ENCODE measurements around the gene EPB41L3.

EPB41L3 gene

DNA sequence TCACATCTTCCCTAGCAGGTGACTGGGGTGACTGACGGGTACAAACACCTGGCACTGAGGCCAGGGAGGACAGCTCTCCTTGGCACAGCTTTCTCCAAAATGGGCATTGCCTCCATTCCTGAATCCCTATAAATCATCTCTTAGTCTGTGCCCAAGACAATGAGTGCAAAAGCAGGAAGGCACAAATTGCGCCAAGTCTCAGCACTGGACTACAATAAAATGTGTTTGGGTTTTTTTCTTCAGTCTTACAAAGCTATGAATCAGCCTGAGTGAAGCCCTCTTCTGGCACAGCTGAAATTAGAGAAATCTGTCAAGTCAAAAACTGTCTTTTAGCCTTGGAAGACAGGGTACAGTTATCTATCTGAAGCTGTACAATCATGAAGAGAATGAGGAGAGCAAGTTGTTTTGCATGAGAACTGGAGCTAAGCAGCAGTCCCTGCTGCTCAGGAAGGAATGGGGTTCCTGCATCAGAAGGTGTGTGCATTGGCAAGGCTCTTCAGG, 90.8 kb downstream of the EPB41L3 start:
- DNase-seq (ENCODE audit: low read depth, low spot score) = no peak

DNA sequence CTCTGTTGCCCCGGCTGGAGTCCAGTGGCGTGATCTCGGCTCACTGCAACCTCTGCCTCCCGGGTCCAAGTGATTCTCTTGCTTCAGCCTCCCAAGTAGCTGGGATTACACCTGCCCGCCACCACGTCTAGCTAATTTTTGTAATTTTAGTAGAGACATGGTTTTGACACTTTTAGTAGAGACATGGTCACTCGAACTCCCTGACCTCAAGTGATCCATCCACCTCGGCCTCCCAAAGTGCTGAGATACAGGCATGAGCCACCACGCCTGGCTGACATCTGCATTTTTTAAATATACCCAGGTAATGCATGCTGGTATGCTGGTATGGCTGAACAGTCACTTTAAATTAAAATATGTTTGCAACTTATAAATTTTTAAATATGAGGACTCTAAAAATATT, 91.9 kb downstream of the EPB41L3 start:
- DNase-seq (ENCODE audit: low read depth, low spot score) = no peak

DNA sequence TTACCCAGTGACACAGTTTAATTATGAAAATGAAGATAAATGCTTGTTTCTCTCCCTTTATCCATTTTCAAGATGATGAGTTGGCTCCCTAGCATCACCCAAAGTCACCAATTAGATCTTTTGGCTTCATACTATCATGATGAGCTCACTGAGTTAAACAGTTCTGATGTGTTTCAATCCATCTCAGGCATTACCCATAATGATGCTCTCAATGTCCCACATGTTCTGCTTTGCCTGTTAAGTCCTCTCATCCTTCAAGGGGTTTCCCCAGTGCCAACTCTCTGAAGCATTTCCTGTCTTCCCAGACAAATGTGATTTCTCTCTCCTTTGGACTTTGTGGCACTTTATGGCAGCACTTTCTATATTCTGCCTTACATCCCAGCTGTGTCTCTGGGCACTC, 92.6 kb downstream of the EPB41L3 start:
- no peak for DNase-seq (ENCODE audit: low read depth, low spot score)

DNA sequence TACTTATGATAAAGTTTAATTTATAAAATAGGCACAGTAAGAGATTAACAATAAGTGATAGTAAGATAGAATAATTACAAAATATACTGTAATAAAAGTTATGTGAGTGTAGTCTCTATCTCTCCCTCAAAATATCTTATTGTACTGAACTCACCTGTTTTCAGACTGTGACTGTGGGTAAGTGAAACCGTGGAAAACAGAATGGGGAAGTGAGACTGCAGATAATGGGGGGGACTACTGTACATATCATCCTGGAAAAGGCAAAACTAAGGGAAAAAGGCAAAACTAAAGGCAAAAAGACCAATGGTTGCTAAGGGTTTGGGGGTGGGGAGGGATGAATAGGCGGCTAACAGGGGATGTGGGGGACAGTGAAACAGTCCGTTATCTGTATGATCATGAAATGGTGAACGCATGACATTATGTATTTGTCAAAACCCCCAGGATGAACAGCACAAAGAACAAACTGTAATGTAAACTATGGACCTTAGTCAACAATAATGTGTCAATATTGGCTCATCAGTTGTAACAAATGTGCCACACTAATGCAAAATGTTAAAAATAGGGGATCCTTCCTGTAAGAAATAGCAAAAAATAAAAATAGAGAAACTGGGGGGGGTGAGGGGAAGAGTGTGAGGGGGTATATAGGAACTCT, 93.8 kb downstream of the EPB41L3 start:
- no peak for DNase-seq (ENCODE audit: low read depth, low spot score)

DNA sequence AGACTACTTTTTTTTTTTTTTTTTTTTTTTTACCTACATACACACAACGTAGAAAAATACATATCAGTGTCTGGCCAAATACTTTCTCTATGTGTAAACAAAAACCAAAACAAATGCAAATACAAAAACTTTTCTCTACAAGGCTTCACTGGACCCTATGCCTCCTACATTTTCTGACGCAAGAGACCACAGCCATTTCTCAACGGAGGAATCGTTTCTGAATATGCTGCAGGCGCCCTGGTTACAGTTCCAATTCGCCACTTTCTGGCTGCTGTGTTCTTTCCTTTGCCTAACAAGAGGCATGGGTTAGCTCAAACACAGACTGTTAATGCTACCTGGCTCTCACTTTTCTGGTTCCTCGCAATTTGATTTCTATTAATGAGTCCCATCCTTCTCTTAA, 96.4 kb downstream of the EPB41L3 start:
- DNase-seq (ENCODE audit: low read depth, low spot score) = no peak

DNA sequence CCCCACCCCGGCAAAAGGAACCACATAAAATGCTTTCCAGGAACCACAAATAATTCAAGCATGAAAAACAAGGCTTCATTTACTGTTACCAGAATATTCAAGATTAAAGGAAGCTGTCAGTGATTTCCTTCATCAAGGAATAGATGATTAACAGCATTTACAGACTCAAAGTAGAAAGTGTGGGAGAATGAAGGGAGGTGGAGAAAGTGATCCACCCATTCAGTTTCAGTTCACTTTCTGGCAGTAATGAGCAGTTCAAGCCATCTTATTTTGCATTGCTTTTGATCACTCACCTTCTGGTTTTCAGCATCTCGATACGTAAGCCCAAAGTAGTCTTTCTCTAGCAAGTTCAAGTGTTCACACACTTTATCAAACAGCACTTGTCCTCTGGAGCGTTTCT, 99.0 kb downstream of the EPB41L3 start:
- no peak for DNase-seq (ENCODE audit: low read depth, low spot score)

DNA sequence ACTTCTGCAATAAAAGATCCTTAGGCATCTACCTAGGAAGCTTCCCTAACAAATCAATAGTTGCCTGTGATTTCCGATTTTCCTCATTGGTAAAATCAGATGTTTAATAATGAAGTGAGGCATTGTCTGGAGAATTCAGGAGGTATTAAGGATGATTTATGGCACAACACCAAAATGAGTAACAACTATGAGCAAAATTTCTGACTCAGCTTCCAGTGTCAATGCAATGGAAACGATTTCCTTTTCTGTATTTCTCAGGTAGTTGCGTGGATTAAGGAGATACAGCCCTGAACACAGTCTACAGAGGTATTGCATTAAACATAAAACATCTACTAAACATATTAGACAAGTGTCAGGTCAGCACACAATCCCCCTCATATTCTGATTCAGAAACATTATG, 99.5 kb downstream of the EPB41L3 start:
- no peak for DNase-seq (ENCODE audit: low read depth, low spot score)

DNA sequence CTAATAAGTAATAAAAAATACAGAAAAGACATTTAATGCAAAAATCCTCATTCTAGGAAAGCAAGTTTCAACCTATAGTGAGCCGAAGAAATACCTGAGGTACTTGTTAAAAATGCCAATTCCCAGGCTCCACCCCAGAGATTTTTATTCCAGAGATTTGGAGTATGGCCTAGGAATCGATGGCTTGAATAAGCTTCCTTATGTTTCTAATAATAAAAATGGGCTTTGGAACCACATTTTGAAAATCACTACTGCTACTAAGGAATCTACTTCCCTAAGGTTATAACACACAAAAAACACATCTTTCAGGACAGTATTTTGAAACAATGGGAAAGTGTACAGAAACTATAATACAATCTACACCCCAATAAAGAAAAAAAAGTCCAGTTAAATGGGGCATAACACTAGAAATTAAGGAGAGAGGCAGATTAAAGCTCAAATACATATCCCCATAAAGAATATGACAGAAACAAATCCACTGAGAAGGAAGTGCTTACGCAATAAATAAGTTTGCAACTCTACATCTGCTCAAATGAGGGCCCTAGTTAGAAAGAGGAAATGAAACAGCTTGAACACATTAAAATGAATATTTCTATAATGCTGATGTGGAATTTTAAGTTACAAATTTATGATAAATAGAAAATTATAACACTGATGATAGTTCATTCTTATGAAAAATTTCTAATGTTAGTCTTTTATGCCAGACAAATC, 103.7 kb downstream of the EPB41L3 start:
- no peak for DNase-seq (ENCODE audit: low read depth, low spot score)

DNA sequence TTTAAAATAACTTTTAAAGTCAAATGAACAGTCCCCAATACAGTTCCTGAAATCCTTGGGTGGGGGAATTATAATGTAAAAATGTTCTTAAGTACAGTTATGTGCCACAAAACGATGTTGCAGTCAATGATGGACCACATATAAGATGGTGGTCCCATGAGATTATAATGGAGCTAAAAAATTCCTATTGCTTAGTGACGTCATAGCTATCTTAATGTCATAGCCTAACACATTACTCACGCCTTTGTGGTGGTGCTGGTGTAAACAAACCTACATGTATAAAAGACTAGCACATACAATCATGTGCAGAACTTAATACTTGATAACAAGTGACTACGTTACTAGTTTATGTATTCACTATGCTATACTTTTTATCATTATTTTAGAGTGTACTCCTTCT, 109.4 kb downstream of the EPB41L3 start:
- DNase-seq (ENCODE audit: low read depth, low spot score) = no peak

DNA sequence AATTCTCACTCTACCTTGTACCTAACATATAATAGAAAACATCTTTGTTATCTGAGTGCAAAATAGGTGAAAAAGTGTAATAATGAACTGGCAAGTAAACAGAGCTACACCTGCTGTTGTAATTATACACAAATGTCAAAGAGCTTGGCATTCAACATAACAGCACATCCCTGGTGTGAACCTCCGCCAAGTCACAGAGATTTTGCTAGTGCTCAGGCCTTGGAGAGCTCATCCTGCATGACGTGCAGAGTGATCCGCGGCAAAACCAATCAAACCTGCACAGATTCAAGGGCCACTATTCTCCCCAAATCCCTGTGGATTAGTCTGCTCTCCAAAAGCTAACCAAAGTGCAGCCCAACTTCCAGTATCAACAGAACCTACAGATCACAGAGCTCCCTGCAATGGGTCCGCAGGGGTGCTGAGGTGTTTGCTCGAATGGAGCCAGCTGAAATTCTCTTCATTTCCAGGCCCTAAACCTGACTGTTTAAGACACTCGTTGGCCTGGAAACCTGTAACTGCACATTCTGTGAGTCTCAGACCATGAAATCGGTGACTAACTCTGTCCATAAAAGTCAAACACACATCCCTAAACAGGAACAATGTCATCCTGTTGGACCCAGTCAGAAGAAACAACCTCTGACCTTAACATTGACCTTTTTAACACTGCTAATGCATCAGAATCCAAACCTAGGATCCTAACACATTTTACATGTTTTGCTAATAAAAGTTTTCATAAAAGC, 111.8 kb downstream of the EPB41L3 start:
- DNase-seq (ENCODE audit: low read depth, low spot score) = no peak

DNA sequence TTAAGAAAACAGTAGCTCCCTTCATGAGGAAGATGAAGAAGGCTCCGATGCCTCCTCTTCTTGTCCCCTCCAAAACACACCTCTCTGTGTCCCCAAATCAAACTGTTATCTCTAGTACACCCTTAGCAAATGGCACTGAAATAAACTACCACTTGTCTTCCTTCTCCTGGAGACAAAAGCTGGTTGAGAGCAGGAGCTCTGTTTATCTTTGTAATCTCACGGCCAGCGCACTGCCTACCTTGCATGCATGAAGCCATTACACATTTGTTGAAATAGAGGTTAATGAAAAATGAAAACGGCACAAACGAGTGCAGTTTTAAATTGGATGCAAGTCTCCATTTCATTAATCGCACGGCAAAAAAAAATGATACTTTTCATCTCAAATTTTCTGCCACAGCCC, 113.7 kb downstream of the EPB41L3 start:
- no peak for DNase-seq (ENCODE audit: low read depth, low spot score)

DNA sequence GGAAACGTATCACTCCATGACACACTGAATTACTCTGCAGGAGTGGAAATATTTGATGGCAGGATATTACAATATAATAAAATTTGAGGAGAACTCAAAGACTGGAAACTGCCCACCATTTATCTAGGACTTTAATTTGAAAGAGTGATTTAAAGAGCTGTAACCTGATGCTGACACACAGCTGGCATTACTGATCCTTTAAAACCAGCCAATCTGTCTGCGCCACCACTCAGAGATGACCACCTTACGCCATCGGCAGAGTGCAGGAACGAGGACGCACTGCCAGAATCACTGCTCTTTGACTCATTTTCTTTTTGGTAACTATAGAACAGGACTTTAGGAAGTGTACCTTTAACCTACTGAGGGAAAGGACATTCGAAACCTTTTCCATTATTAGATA, 114.1 kb downstream of the EPB41L3 start:
- no peak for DNase-seq (ENCODE audit: low read depth, low spot score)

DNA sequence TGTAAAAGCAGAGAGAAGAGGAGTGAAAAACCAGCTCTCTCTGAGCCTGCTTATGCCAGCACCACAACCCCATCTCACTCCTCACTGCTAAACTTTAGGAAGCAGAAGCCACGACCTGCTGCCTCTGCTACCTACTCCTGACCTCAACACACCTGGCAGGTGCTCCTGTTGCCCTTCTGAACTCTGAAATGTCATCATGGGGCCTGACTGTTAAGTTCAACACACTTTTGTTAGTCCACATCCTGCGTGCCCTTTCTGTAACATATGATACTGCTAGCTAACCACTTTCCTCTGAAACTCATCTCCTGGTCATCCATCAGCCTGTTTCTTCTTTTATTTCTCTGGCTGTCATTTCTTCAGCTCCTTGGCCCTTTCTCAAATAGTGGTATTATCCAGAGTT, 118.1 kb downstream of the EPB41L3 start:
- DNase-seq (ENCODE audit: low read depth, low spot score) = no peak

DNA sequence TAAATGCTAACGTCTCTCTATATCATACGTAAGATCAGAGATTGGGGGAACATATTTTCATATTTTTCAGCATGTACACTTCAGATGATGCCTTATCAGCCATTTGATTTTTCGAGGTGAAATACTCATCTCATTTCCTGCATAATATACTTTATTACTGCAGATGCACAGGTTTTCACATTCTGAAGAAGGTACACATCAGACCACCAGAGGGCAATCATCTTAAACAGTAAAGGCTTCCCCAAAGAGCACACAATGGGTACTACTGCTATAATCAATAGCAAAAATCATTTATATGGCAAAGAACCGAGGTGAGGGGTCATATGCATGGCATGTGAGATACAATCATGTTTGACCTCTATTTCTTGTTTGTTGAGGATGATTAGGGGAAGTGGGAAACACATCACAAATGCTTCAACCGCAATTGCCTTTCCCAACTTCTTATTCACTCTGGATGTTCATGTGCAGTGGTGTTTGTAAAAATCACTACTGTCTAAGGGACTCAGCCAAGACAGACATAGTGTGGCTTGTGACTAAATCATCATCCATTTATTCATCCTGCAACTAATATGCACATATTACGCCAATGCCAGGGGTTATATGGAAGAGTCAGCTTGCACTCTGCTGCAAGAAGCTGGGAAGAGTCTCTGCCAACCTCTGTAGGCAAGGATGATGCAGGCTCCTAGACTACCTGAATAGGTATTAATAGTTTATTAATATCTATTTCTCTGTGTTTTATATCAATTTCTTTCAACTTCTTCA, 118.7 kb downstream of the EPB41L3 start:
- no peak for DNase-seq (ENCODE audit: low read depth, low spot score)

DNA sequence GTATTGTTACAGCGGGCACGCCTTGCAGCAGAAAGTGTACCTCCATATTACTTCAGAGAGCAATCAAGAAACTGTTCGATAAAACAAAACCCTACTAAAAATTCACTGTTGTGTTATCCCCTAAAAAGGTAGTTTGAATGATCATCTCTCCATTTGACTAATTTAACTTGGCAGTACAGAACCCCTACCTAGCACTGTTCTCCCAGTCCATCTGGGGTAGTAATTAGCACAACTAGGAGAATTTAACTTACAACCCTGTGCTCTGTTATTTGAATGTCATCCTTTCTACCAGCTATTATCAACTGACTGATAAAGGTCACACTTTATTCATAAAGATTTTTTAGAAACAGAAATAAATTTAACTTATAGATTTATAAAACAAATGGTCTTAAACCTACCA, 121.2 kb downstream of the EPB41L3 start:
- no peak for DNase-seq (ENCODE audit: low read depth, low spot score)

DNA sequence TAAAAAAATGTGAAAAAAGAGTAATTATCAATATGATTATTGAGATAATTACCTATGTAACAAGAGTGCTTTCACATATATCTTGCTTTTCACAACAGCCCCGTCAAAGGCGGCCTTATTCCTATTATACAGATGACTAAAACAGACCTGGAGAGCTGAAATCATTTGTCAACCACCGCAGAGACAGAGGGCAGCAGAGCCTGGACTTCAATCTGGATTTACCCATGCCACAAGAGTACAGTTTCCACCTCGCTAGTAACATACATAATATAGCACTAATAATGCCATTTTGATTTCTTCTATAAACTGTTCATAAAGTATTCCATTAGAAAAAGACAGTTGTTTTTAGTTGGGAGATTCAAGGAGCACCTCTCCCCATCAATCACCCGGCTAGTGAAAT, 121.8 kb downstream of the EPB41L3 start:
- no peak for DNase-seq (ENCODE audit: low read depth, low spot score)

DNA sequence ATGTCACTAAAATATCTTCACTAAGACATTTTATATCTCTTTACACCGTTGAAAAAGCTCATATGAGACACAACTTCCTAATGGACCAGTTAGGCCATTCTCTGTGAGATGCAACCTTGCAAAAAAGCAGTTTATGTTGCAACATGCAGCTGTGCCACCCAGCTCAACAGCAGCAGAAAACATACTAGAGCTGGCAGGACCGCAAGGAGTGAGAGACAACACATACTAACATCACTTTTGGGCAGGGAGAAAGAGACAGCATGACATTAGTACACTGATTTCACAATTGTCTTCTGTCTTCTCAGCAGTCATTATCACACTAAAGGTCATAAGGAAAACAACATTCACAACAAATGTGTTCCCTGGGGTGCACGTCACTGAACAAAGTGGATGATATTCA, 122.9 kb downstream of the EPB41L3 start:
- DNase-seq (ENCODE audit: low read depth, low spot score) = no peak

DNA sequence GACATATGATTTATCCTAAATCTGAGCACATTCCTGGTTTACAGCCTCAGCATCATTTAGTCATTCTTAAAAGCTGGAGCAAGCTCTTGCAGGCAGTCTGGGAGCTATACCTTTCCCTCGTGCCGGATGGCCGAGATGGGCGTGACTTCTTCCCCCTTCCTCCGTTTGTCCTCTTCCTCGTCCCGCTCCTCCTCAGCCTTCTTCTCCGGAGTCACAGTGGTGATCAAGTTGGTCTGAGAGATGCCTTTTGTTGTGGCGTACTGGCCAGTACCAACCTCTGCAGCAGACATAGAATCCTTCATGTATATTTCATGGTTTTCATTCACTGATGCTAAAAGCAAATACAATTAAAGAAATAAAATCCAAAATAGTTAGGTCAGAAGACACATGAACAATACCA, 124.2 kb downstream of the EPB41L3 start:
- DNase-seq (ENCODE audit: low read depth, low spot score) = no peak

DNA sequence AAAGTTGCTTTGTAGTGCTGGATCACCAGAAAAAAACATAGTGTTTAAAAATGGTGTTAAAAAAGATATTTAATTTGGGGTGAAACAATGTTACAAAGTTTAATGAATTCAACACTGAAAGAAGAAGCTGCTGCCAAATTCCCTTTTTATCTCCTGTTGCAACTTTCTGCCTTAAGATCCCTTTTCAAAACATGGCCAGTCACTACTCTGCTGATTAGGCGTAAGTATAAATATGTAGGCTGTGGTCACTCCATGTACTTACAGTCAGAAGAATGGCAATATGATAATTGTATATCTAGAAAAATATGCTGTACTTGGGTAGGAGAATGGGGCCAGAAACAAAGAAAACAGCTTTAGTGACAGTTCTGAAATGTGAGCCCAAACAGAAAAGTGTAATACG, 124.8 kb downstream of the EPB41L3 start:
- DNase-seq (ENCODE audit: low read depth, low spot score) = no peak

DNA sequence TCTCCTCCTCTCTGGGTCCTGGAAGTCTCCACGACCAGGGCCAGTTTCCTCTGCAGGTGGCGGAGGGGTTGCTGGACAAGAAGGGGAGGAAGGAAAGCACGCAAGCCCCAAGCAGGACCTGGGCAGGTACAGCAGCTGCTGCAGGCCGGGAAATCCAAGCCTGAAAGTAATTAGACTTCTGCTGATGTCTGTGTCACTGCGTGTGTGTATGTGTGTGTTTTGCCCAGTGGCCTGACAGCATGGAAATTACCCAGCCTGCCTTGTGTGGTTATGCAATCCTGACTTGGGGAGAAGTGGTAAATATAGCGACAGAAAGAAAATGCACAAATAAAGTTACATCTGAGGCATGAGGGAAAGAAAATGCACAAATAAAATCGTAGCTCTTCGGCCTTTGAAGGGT, 126.5 kb downstream of the EPB41L3 start:
- DNase-seq (ENCODE audit: low read depth, low spot score) = no peak

DNA sequence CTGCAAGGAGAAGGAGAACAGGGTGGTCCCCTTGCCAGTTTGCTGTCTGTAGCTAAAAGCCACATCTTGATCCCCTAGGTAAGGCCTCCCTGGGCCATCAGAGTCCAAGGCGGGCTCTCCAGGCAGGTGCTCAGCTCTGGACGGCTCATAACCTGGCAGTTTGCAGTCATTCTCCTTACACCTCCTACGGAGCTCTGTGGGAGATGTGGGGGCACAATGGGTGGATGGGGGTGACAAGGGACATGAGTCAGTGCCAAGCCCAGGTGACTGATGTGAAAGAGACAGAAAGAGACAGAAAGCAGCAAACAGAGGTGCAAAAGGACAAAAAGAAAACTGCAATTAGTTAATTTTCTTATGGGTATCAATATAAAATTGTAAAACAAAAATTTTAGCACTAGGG, 127.7 kb downstream of the EPB41L3 start:
- no peak for DNase-seq (ENCODE audit: low read depth, low spot score)

DNA sequence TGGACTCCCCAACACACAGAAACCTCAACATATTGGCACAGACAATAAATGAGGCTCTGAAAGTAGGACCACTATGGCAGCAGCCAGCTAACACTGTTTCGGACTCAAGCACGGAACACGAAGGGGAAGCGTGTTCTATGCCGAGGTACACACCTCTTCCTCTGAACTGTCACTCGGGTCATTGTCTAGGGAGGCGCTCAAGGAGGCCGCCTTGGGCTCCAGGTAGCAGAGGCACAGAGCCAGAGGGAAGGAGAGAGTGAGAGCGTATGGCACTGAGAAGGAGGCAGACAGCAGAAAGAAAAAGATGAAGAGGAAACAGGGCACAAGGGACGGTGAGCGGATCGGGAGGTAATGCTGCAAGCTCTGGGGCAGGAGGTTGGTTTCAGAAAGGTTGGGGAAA, 128.1 kb downstream of the EPB41L3 start:
- DNase-seq (ENCODE audit: low read depth, low spot score) = no peak
